SK-N-DZ (cell line): ENCODE data around the gene ADRA2B.

ENCODE experiments used
- DNase-seq: peaks from one replicate; pipeline ENCODE4 v3.0.0-alpha.2; 2015; ENCODE audit warnings: low spot score

Gene ADRA2B

DNA sequence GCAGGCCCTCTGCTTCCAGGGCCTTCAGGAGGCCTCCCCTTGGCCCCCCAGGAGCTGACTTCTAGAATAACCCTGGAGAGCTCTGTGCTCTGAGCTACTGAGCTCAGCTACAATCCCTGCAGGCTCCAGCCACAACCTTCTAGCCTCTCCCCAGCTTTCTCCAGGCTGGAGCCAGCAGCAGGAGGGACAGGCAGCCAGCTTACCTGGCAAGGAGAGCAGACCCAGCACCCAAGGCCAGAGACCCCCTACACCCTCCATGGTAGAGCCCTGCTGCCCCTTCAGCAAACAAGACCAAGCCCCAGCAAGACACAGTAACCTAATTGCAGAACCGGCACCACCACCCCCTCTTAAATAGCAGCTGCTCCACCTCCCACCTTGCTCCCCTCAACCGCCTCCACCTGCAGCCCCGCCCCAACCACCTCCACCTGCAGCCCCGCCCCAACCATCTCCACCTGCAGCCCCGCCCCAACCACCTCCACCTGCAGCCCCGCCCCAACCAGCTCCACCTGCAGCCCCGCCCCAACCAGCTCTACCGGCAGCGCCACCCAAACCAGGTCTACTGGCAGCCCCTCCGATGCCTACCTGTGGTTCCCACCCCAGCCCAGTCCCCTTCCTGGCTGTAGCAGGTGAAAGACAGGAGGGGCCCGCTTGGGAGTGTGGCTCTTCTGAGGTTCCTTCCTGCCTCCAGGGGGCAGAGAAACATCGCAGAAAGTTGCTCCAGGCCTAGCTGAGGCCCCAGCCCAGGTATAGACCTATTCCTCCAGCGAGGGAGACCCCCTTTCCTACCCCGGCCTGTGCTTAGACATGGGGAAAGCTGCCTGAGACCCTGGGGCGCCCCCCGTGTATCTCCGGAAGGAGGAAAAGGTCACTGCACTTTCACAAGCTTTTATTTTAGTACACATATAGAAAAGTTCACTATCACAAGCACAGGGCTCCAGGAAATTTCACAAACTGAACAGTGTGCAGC is 22.1 kb upstream of the ADRA2B start, which contains the start of gene ASTL:
Gene ASTL, minus strand, starts transcription at position 324 of the 967 bp plus-strand sequence. Its CDS starts 66 bp downstream, at position 258.
- peak; percentile 53 for DNase-seq

GRCh38 chr2:96137321-96138178 is 21.2 kb upstream of the ADRA2B start:
- no peak for DNase-seq

DNA sequence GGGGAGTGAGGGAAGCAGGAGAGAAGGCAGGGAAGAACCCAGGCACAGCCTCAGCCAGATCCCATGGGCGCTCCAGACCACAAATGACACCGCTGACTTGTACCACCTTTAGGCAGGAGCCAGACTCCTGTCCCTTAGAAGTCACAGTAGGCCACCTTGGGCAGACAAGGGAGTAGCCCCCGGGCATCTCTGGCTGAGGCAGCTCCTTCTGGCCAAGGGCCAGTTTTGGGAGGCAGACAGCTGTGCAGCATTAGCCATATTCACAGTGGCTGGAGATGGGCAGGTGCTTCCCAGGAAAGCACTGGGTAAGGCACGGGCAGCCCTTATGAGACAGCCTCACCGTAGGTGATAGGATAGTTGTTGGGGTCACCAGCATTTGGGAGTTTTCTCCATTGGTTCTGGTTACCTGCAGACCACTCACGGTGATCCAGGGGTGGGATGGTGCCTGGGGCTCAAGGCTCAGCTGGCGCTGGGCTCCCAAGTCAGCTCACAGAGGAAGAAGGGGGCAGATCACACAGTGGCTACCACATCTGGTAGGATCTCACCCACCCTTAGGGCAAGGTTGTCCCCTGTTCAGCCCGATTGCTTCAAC is 19.9 kb upstream of the ADRA2B start:
- no peak for DNase-seq

DNA sequence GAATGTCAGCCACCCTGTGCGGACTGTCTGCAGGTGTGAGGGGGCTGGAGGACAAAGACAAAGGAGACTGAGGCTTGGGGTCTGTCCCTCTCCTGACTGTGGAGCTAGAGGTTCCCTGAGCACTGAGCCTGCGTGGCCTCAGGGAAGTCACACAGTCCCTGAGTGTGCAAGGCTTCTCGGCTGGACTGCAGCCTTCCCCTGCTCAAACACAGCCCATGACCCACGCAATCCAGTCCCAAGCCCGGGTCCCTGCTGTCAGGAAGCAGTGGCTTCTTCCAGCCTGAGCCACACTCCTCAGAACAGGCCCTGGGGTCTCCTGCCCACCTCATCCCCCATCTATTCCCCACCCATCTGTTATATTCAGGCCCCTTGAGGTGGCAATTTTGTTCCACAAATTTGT is 19.2 kb upstream of the ADRA2B start:
- no peak for DNase-seq

DNA sequence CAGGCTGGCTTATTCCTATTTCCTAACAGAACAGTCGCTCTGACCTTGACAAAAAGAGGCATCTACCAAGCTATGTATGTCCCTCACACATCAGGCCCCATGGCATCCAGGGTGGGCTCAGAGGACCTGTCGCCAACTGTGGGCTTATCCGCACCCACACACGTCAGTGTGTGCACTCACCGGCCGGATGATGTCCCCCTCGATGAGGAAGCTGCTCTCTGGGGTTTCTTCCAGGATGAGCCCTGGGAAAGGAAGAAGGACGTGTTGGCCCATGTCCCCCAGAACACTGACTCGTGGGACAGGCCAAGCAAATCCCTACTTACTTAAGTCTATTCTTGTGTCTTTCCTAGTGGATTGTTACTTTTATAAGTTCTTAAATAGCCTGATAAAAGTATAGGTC is 18.8 kb upstream of the ADRA2B start:
- no peak for DNase-seq

DNA sequence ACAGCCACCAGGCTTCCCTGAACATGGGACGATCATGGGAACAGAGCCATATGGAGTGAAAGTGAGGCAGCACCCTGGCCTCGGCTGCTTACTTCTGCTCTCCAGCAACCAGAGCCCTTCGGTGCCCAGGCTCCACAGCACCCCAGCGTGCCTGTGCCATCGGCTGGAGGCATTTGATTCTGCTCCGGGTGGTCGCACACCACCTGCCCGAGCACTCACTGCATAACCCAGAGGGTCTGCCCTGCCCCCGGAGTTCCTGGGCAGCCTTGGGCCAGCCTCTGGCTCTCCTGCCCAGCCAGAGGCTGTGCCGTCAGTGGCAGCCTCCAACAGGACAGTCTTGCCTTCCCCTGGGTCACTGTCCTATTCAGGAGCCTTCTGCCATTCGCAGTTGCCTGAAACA is 18.1 kb upstream of the ADRA2B start:
- no peak for DNase-seq

GRCh38 chr2:96131813-96132745 is 15.7 kb upstream of the ADRA2B start:
- no peak for DNase-seq

GRCh38 chr2:96131152-96131812 is 14.9 kb upstream of the ADRA2B start:
- DNase-seq: no peak

DNA sequence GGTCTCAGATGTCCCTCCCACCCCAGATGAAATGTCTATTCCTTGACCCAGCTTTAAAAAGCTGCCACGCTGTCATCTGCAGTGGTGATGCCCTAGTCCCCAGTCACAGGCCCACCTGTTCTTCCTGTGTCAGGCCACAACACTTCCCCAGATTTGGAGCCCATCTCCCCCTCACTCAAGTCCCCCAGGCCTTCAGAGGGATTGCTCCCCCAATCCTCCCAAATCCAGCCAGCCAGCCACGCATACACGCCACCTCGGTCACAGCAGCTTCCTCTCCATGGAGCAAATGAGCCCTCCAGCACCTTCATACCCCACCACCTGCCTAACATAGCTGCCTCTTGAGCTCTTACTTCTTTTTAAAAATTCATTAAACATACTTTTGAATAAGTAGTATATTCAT is 14.1 kb upstream of the ADRA2B start:
- no peak for DNase-seq

DNA sequence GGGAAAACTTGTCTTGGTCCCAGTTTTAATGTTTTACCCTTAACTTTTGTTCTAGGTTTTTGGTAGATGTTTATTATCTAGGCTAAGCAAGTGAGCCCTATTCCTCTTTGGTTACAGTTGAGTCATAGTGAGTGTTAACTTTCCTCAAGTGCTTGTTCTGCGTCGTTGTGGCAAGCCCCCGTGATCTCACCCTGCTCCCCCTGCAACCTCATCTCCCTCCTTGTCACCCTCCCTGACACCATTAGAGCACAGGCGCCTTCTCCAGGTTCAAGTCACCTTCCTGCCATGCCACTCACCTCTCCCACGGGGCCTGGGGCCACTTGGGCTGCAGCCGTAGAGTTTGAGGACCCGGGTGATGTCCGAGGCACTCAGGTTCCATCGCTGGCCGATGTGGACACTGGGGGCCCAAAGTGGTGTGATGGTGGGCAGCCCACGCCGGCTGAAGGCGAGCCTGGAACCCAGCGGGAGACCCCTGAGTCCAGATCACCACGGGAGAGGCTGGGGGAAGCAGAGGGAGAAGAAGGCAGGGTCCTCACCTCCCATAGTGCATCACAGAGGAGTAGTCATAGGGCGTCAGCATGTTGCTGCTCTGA is 13.3 kb upstream of the ADRA2B start:
- DNase-seq: no peak

DNA sequence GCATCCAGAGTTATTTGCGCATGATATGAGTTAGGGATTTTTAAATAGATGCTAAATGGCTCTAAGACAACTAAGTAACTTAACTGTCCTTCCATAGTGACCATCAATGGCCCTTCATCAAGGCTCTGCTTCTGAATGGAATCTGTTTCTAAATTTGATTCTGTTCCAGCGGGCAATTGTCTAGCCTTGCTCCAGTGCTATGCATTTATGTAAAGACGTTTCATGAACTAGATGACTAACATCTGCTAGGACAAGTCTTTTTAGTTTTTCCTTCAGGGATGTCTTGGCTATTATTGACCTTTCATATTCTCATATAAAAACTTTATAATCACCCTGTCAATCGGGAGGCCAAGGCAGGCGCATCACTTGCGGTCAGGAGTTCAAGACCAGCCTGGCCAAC is 12.1 kb upstream of the ADRA2B start:
- no peak for DNase-seq

DNA sequence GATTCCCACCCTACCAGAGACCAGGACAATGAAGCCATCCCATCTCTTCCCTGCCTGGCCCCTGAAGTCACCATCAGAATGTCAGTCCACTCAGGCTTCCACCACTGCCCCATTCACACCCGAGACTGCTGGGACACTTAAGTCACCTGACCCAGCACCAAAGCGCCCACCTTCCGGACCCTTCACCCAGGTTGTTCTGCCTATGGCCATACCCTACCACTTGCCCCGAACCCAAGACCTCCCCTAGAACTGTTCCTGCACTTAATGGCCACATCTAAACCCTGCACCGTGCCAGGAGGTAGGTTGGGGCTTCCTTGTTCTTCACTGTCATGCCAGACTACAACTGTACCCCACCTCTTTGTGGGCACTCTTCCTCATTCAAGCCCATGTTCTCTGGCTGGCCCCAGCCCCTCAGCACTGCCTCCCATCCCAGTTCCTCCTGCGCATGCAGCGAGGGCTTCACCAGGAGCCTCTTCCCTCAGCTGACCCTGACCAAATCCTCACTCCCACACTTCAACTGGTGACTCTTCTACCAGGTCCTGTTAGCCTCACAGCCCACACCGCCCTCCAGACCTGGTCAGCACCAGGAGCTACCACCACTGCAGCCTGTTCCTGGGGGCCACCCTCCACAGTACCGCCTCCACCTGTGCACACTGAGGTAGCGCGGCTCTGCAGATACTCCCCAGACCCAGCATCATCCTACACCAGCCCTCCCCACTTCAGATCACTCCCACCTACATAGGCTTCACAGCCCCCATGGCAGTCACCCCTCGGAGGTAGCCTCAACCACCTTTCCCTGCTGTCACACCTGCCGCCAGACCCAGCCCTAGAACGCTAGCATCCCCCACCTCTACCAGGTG is 8.3 kb upstream of the ADRA2B start:
- no peak for DNase-seq

GRCh38 chr2:96123936-96124335 is 7.6 kb upstream of the ADRA2B start:
- no peak for DNase-seq

DNA sequence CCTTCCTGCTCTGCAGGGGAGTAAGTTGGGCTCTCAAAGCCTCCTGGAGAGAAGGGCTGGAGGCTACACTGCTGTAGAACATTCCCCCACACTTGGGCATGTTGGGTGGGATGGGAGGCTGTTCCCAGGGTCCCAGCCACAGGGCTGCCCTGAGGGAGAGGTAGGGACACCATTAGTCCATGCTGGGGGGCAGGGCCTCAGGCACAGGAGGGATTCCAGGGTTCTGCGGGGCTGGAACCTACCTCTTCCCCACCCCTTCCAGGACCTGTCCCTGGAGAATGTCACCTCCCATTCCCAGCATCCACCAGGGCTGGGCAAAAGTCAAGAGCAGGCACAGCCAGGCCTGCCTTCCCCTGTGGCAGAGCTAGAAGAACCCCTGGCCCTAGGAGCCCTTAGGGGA is 6.9 kb upstream of the ADRA2B start:
- no peak for DNase-seq

DNA sequence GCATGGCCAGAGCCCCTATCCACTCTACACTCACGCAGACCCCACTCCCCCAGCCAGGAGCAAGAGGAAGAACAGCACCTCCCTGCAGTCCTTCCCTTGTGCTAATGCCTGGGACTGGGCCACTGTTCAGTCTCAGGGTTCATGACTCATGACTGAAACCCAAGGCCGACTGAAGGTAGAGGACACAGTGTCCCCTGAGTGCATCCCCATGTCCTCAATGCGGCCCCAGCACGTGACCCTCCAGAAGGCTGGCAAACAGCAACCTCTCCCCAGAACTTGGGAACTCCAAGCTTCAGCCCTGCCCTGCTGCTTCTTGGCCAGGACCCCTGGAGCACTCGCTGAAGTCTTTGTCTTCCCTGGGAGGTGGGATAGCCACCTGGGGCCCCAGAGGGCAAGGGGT is 6.0 kb upstream of the ADRA2B start:
- no peak for DNase-seq

DNA sequence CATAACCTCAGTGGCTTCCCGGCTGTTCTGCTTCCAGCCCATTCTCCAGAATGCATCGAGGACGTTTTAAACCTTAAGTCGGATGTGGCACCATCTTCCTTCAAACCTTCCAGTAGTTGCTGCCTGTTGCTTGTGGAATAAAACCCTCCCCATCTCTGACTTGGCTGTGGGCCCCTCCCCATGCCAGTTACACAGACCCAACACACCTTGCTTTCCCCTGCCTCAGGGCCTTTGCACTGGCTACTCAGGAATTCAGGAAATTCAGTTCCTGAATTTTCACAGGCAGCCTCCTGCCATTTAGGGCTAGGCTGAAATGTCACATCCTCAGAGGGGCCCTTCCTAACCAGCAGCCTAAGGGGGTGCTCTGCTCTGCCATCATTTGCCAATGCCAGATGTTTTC is 5.0 kb upstream of the ADRA2B start:
- no peak for DNase-seq

DNA sequence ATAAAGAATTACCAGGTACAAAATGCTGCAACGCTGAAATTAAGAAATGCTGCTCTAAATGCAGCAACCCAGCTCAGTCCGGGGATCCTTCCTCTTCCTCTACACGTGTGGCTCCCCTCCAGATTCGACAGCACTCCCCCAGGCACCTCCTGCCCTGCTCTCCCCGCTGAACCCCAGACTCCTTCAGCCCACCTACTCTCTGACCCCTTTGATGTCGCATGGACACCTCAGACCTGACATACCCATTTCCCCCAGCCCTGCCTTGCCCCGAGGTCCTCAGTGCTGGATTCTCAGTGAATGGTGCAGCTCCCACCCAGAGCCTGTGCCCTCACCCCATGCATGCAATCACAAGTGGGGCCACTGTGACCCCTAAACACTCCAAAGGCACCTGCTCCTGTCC is 4.6 kb upstream of the ADRA2B start:
- DNase-seq: no peak

- no peak for DNase-seq
Measured at GRCh38 chr2:96120091-96120720, 3.8 kb upstream of the ADRA2B start.

GRCh38 chr2:96119389-96119751 is 3.0 kb upstream of the ADRA2B start:
- no peak for DNase-seq
